GM19372 (cell line): ENCODE measurements around the gene EEF2K.

Experiments
- ATAC-seq: cut with Tn5 transposase; IDR thresholded peaks from one replicate; pipeline ENCODE4 v1.9.1; 2021; ENCODE audit warnings: mild to moderate bottlenecking, low read depth, moderate library complexity; ENCODE audit not compliant: unreplicated experiment

EEF2K gene

GRCh38 chr16:22235839-22236745 is 30.0 kb downstream of the EEF2K start:
- no peak for ATAC-seq

- no peak for ATAC-seq
Measured at GRCh38 chr16:22239131-22239805, 33.2 kb downstream of the EEF2K start.

- no peak for ATAC-seq
Measured at GRCh38 chr16:22240023-22240710, 34.1 kb downstream of the EEF2K start.

GRCh38 chr16:22250522-22250921 is 44.4 kb downstream of the EEF2K start:
- no peak for ATAC-seq

- ATAC-seq = no peak
Measured at GRCh38 chr16:22252317-22252716, 46.2 kb downstream of the EEF2K start.

GRCh38 chr16:22253272-22253671 is 47.2 kb downstream of the EEF2K start:
- no peak for ATAC-seq

GRCh38 chr16:22255335-22255734 is 49.3 kb downstream of the EEF2K start:
- no peak for ATAC-seq

GRCh38 chr16:22257440-22257839 is 51.4 kb downstream of the EEF2K start:
- ATAC-seq = no peak

GRCh38 chr16:22260490-22260889 is 54.4 kb downstream of the EEF2K start:
- ATAC-seq = no peak

- no peak for ATAC-seq
Measured at GRCh38 chr16:22262460-22262859, 56.4 kb downstream of the EEF2K start.

- ATAC-seq = no peak
Measured at GRCh38 chr16:22264786-22265185, 58.7 kb downstream of the EEF2K start.

GRCh38 chr16:22265351-22265750 is 59.3 kb downstream of the EEF2K start:
- ATAC-seq = no peak

- ATAC-seq = no peak
Measured at GRCh38 chr16:22266546-22266945, 60.5 kb downstream of the EEF2K start.

- no peak for ATAC-seq
Measured at GRCh38 chr16:22267764-22268163, 61.7 kb downstream of the EEF2K start.

- no peak for ATAC-seq
Measured at GRCh38 chr16:22270525-22270924, 64.4 kb downstream of the EEF2K start.

- ATAC-seq = no peak
Measured at GRCh38 chr16:22272870-22273650, 67.0 kb downstream of the EEF2K start.

GRCh38 chr16:22274916-22275315 is 68.8 kb downstream of the EEF2K start:
- ATAC-seq = no peak

GRCh38 chr16:22278441-22279230 is 72.6 kb downstream of the EEF2K start:
- no peak for ATAC-seq

GRCh38 chr16:22282254-22282892 is 76.3 kb downstream of the EEF2K start:
- no peak for ATAC-seq
